Measurements from ENCODE around the gene FRMD6.

The FRMD6 gene

GRCh38 chr14:51654533-51654845 lies 2.8 kb downstream of the FRMD6 start:
- TF ChIP-seq, protein P1, sequence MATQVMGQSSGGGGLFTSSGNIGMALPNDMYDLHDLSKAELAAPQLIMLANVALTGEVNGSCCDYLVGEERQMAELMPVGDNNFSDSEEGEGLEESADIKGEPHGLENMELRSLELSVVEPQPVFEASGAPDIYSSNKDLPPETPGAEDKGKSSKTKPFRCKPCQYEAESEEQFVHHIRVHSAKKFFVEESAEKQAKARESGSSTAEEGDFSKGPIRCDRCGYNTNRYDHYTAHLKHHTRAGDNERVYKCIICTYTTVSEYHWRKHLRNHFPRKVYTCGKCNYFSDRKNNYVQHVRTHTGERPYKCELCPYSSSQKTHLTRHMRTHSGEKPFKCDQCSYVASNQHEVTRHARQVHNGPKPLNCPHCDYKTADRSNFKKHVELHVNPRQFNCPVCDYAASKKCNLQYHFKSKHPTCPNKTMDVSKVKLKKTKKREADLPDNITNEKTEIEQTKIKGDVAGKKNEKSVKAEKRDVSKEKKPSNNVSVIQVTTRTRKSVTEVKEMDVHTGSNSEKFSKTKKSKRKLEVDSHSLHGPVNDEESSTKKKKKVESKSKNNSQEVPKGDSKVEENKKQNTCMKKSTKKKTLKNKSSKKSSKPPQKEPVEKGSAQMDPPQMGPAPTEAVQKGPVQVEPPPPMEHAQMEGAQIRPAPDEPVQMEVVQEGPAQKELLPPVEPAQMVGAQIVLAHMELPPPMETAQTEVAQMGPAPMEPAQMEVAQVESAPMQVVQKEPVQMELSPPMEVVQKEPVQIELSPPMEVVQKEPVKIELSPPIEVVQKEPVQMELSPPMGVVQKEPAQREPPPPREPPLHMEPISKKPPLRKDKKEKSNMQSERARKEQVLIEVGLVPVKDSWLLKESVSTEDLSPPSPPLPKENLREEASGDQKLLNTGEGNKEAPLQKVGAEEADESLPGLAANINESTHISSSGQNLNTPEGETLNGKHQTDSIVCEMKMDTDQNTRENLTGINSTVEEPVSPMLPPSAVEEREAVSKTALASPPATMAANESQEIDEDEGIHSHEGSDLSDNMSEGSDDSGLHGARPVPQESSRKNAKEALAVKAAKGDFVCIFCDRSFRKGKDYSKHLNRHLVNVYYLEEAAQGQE (IDR thresholded peaks at IDR 0.05; ENCODE audit: insufficient read depth in 1 of 2, low read depth in 2 of 2, low read length in 2 of 2), result no peak
- TF ChIP-seq POLR2AphosphoS5 (IDR thresholded peaks at IDR 0.05; ENCODE audit: low read depth, low read length) (no peak), FOXP2 (optimal IDR thresholded peaks at IDR 0.05; ENCODE audit: borderline replicate concordance, extremely low read depth, extremely low read length, insufficient read depth) (no peak), SIN3A (IDR thresholded peaks at IDR 0.05; ENCODE audit: borderline replicate concordance, insufficient read depth, low read length) (no peak), TAF1 (IDR thresholded peaks at IDR 0.05; ENCODE audit: borderline replicate concordance, insufficient read depth, low read length) (no peak)

DNA sequence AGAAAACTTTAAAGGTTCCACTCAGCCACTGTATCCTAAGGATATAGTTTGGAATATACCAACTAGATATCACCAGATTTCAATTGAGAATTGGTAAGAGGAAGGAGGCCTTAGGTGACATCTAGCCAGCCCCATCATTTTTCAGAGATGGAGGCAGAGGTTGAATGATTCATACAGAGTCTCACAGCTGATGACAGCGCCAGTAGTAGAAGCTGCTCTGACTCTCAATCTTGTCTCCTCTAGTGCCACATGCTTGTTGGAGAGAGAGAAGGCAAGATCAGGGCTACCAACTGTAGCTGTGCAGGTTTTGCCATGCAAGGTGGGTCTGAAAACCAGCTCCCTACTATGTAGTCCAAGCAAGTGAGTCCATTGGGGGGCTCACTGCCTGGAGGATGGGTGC lies 6.1 kb downstream of the FRMD6 start:
- TF ChIP-seq, protein P1 (IDR thresholded peaks at IDR 0.05; ENCODE audit: insufficient read depth in 1 of 2, low read depth in 2 of 2, low read length in 2 of 2), result no peak
- TF ChIP-seq TAF1 (IDR thresholded peaks at IDR 0.05; ENCODE audit: borderline replicate concordance, insufficient read depth, low read length), result no peak
- TF ChIP-seq POLR2AphosphoS5 (IDR thresholded peaks at IDR 0.05; ENCODE audit: low read depth, low read length), result no peak
- no peak for TF ChIP-seq FOXP2 (optimal IDR thresholded peaks at IDR 0.05; ENCODE audit: borderline replicate concordance, extremely low read depth, extremely low read length, insufficient read depth)
- no peak for TF ChIP-seq SIN3A (IDR thresholded peaks at IDR 0.05; ENCODE audit: borderline replicate concordance, insufficient read depth, low read length)

GRCh38 chr14:51658441-51659173 lies 6.9 kb downstream of the FRMD6 start:
- TF ChIP-seq FOXP2 (optimal IDR thresholded peaks at IDR 0.05; ENCODE audit: borderline replicate concordance, extremely low read depth, extremely low read length, insufficient read depth) (no peak), TAF1 (IDR thresholded peaks at IDR 0.05; ENCODE audit: borderline replicate concordance, insufficient read depth, low read length) (no peak), SIN3A (IDR thresholded peaks at IDR 0.05; ENCODE audit: borderline replicate concordance, insufficient read depth, low read length) (no peak), POLR2AphosphoS5 (IDR thresholded peaks at IDR 0.05; ENCODE audit: low read depth, low read length) (no peak)
- TF ChIP-seq, protein P1 (IDR thresholded peaks at IDR 0.05; ENCODE audit: insufficient read depth in 1 of 2, low read depth in 2 of 2, low read length in 2 of 2), result no peak

GRCh38 chr14:51660741-51661140 lies 9.0 kb downstream of the FRMD6 start:
- TF ChIP-seq FOXP2 (optimal IDR thresholded peaks at IDR 0.05; ENCODE audit: borderline replicate concordance, extremely low read depth, extremely low read length, insufficient read depth) (no peak), TAF1 (IDR thresholded peaks at IDR 0.05; ENCODE audit: borderline replicate concordance, insufficient read depth, low read length) (no peak), SIN3A (IDR thresholded peaks at IDR 0.05; ENCODE audit: borderline replicate concordance, insufficient read depth, low read length) (no peak), POLR2AphosphoS5 (IDR thresholded peaks at IDR 0.05; ENCODE audit: low read depth, low read length) (no peak)
- TF ChIP-seq, protein P1 (IDR thresholded peaks at IDR 0.05; ENCODE audit: insufficient read depth in 1 of 2, low read depth in 2 of 2, low read length in 2 of 2), result no peak

Data from PFSK-1 (cell line).